Natural killer cell (primary cell): ENCODE results near the gene PIK3CB. TPM values are rescaled to one million over a fixed set of nuclear protein-coding genes. Genes with fewer than 3 reads are reported as not detected.

Source experiments
- ATAC-seq, 3 donors: fragments of 150-1000 bp in 2 of 3; fragments of 200-7000 bp in 1 of 3; cut with Tn5 transposase; 1 replicate in 1 of 3; 2 replicates in 2 of 3; pipeline ENCODE4 v1.10.0; 2021; ENCODE audit warnings: mild to moderate bottlenecking in 2 of 3, moderate library complexity in 2 of 3
- DNase-seq, 2 donors: peaks; one replicate each; pipeline versions ENCODE4 v3.0.0 to v3.0.0-alpha.2; 2013 to 2021; ENCODE audit warnings: mixed read lengths in 1 of 2
- H3K27ac ChIP-seq: one replicate; pipeline ENCODE4 v1.5.1; 2013; ENCODE audit warnings: mild to moderate bottlenecking, low read length
- H3K27me3 ChIP-seq: one replicate; pipeline ENCODE4 v1.6.1; 2013; ENCODE audit warnings: low read length; ENCODE audit not compliant: control insufficient read depth, insufficient read depth
- H3K36me3 ChIP-seq: one replicate; pipeline ENCODE4 v1.6.1; 2013; ENCODE audit warnings: low read length; ENCODE audit not compliant: control insufficient read depth, insufficient read depth
- H3K4me1 ChIP-seq: one replicate; pipeline ENCODE4 v1.6.1; 2013; ENCODE audit warnings: low read length; ENCODE audit not compliant: control insufficient read depth, insufficient read depth
- H3K4me3 ChIP-seq: one replicate; pipeline ENCODE4 v1.5.1; 2013; ENCODE audit warnings: low read length
- H3K9me3 ChIP-seq: one replicate; pipeline ENCODE4 v1.6.1; 2013; ENCODE audit warnings: low read length; ENCODE audit not compliant: control insufficient read depth, insufficient read depth
- H3K27ac Mint-ChIP-seq, 2 donors: one replicate each; pipeline ENCODE4 v1.8.0; 2022; ENCODE audit warnings: mild to moderate bottlenecking in 2 of 2, mixed read lengths in 2 of 2, moderate library complexity in 1 of 2
- H3K27me3 Mint-ChIP-seq, 2 donors: one replicate each; pipeline ENCODE4 v1.8.0; 2022; ENCODE audit warnings: low read depth in 2 of 2, mixed read lengths in 2 of 2
- H3K36me3 Mint-ChIP-seq: one replicate; pipeline ENCODE4 v1.8.0; 2022; ENCODE audit warnings: mixed read lengths
- H3K4me1 Mint-ChIP-seq, 2 donors: one replicate each; pipeline ENCODE4 v1.8.0; 2022; ENCODE audit warnings: mixed read lengths in 2 of 2
- H3K4me3 Mint-ChIP-seq: one replicate; pipeline ENCODE4 v1.8.0; 2022; ENCODE audit warnings: mild to moderate bottlenecking, moderate library complexity, mixed read lengths
- H3K9me3 Mint-ChIP-seq, 2 donors: one replicate each; pipeline ENCODE4 v1.8.0; 2022; ENCODE audit warnings: mixed read lengths in 2 of 2
- WGBS: methylation state at CpG from one replicate; pipeline ENCODE4 v1.1.7; 2013; ENCODE audit warnings: missing lambda C conversion rate; ENCODE audit not compliant: insufficient coverage; 5-methylcytosine and 5-hydroxymethylcytosine counted together
- intact Hi-C: fragments of 100-400 bp; cut with micrococcal nuclease; formaldehyde crosslinking; loops from one replicate; pipeline ENCODE4 v1.14.2; 2022
- total RNA-seq, 4 donors: library from RNA; stranded (reverse); fragments of 120-200 nt in 1 of 4; gene quantifications; one replicate each; pipeline versions ENCODE4 v1.2.3 to v1.2.4, GENCODE V29; 2013 to 2022
- TF ChIP-seq, protein P1 (sequence below): fragments of 200-600 bp; IDR thresholded peaks from one replicate; pipeline ENCODE4 v1.8.0; 2022; ENCODE audit warnings: antibody characterized with exemption

Gene PIK3CB
- total RNA-seq, 3 donors from 2014 or later (not counting 1 experiment from before 2014, with no cell fraction given), result 13.2 to 20.2 (median 18.0) TPM

DNA sequence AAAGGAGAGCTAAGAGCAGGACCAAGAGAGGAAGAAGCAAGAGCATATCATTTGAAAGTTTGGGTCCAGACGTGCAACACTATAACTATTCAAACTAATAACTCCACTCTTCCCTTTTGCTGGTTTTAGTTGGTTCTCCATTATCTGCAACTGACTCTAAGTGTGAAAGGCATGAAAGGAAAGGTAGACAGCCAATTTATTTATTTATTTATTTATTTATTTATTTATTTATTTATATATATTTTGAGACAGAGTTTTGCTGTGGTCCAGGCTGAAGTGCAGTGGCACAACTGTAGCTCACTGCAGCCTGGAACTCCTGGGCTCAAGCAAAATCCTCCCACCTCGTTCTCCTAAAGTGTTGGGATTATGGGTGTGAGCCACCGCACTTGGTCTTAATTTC is 22.1 kb upstream of the PIK3CB start:
- Histone ChIP-seq H3K27me3 (no peaks in the 10 kb centered on the region), H3K4me3 (no peak overlapping the region), H3K4me1 (peaks cover 2% of the 10 kb centered on the region), H3K9me3 (no peaks in the 10 kb centered on the region), H3K36me3 (no peaks in the 10 kb centered on the region), H3K27ac (no peak overlapping the region)
- Mint-ChIP-seq H3K27me3 (peaks cover 3 to 7% of the 10 kb centered on the region in 2 donors), H3K36me3 (no peaks in the 10 kb centered on the region), H3K4me1 (no peaks in the 10 kb centered on the region), H3K9me3 (no peaks in the 10 kb centered on the region), H3K27ac (no peak overlapping the region), H3K4me3 (no peak overlapping the region)
- intact Hi-C loops, result no loop called here
- ATAC-seq (no peak), DNase-seq (no peak)
- TF ChIP-seq, protein P1, sequence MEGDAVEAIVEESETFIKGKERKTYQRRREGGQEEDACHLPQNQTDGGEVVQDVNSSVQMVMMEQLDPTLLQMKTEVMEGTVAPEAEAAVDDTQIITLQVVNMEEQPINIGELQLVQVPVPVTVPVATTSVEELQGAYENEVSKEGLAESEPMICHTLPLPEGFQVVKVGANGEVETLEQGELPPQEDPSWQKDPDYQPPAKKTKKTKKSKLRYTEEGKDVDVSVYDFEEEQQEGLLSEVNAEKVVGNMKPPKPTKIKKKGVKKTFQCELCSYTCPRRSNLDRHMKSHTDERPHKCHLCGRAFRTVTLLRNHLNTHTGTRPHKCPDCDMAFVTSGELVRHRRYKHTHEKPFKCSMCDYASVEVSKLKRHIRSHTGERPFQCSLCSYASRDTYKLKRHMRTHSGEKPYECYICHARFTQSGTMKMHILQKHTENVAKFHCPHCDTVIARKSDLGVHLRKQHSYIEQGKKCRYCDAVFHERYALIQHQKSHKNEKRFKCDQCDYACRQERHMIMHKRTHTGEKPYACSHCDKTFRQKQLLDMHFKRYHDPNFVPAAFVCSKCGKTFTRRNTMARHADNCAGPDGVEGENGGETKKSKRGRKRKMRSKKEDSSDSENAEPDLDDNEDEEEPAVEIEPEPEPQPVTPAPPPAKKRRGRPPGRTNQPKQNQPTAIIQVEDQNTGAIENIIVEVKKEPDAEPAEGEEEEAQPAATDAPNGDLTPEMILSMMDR, result no peak
- no CpG with 5 or more reads among the region's 3 CpGs for WGBS

DNA sequence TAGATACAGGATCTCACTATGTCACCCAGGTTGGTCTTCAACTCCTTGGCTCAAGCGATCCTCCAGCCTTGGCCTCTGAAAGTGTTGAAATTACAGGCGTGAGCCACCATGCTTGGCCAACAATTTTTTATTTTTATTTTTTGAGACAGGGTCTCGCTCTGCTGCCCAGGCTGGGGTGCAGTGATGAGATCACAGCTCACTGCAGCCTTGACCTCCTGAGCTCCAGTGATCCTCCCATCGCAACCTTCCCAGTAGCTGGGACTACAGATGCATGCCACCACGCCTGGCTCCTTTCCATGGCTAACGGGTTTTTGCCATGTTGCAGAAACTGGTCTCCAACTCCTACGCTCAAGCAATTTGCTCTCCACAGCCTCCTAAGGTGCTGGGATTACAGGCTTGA is 20.2 kb upstream of the PIK3CB start:
- Histone ChIP-seq H3K4me1 (no peaks in the 10 kb centered on the region), H3K36me3 (no peaks in the 10 kb centered on the region), H3K9me3 (no peaks in the 10 kb centered on the region), H3K27me3 (no peaks in the 10 kb centered on the region), H3K27ac (no peak overlapping the region), H3K4me3 (no peak overlapping the region)
- Mint-ChIP-seq H3K27ac (no peak overlapping the region), H3K4me1 (no peaks in the 10 kb centered on the region), H3K9me3 (no peaks in the 10 kb centered on the region), H3K36me3 (no peaks in the 10 kb centered on the region), H3K27me3 (peaks cover 3 to 7% of the 10 kb centered on the region in 2 donors), H3K4me3 (no peak overlapping the region)
- TF ChIP-seq, protein P1, result no peak
- DNase-seq (no peak), ATAC-seq (no peak)
- intact Hi-C loops, result no loop called here
- WGBS, result 93% methylated on average over 7 of the region's 7 CpGs

DNA sequence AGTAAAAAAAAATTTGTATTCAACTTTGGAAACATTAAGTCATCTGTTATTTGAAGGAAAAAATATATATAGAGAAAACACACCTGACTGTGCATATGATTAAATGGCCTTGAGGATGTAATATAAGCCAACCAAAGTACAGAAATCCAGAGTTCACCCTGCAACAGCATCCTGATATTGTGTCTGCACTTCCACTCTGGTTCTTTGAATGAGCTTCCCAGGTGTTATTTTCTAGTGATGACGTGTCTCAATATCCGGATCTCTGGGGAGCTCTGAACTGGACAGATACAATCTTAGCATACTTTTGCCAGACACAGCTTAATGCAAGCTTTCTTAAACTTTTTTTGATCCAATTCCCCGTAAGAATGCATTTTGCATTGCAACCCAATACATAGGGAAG is 19.5 kb upstream of the PIK3CB start:
- no peaks in the 10 kb centered on the region for H3K27me3 ChIP-seq
- Mint-ChIP-seq H3K4me1 (no peaks in the 10 kb centered on the region), H3K27me3 (peaks cover 3 to 7% of the 10 kb centered on the region in 2 donors), H3K27ac (no peak overlapping the region), H3K36me3 (no peaks in the 10 kb centered on the region), H3K9me3 (no peaks in the 10 kb centered on the region), H3K4me3 (no peak overlapping the region)
- H3K4me3 ChIP-seq, result no peak overlapping the region
- no peak overlapping the region for H3K27ac ChIP-seq
- no peak for ATAC-seq
- H3K36me3 ChIP-seq, result no peaks in the 10 kb centered on the region
- WGBS, result 88% methylated on average over 2 of the region's 3 CpGs
- DNase-seq, result no peak
- H3K4me1 ChIP-seq, result no peaks in the 10 kb centered on the region
- TF ChIP-seq, protein P1, result no peak
- intact Hi-C loops, result no loop called here
- H3K9me3 ChIP-seq, result no peaks in the 10 kb centered on the region

DNA sequence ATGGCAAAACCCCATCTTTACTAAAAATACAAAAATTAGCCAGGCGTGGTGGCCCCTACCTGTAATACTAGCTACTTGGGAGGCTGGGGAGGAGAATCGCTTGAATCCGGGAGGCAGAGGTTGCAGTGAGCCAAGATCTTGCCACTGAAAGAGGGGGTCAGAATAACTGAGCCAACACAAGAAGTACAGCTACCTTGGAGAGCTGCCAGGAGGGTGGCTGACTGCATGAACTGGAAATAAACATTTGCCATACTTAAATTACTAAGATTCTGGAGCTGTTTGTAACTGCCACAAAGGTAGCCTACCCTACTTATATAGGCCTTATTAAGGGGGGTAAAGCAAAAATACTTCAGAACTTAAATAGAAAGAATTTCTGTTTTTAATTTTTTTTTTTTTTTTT is 15.4 kb upstream of the PIK3CB start:
- Mint-ChIP-seq H3K27me3 (peaks cover 0 to under 1% of the 10 kb centered on the region in 2 donors), H3K27ac (no peak overlapping the region), H3K4me1 (no peaks in the 10 kb centered on the region), H3K36me3 (no peaks in the 10 kb centered on the region), H3K4me3 (no peak overlapping the region), H3K9me3 (no peaks in the 10 kb centered on the region)
- Histone ChIP-seq H3K27ac (no peak overlapping the region), H3K36me3 (no peaks in the 10 kb centered on the region), H3K9me3 (no peaks in the 10 kb centered on the region), H3K4me3 (no peak overlapping the region), H3K4me1 (no peaks in the 10 kb centered on the region), H3K27me3 (no peaks in the 10 kb centered on the region)
- TF ChIP-seq, protein P1, result no peak
- intact Hi-C loops, result no loop called here
- WGBS, result 93% methylated on average over 3 of the region's 3 CpGs
- no peak for DNase-seq
- ATAC-seq, result no peak
